Neural cell (in vitro differentiated cells): ENCODE results near the gene ABCA8.

Experiments
- EP300 ChIP-seq: fragments of 450-650 bp; conservative IDR thresholded peaks from 2 replicates; pipeline ENCODE4 v1.6.1; 2014; ENCODE audit warnings: antibody characterized with exemption, mild to moderate bottlenecking, moderate library complexity; ENCODE audit not compliant: poor library complexity, severe bottlenecking
- TF ChIP-seq, protein P1 (sequence below): fragments of 450-650 bp; IDR thresholded peaks from 2 replicates; pipeline ENCODE4 v1.5.1; 2014; ENCODE audit warnings: antibody characterized with exemption, mild to moderate bottlenecking, moderate library complexity; ENCODE audit not compliant: poor library complexity, severe bottlenecking

GRCh38 chr17:68897557-68897956, 57.6 kb downstream of the ABCA8 start:
- TF ChIP-seq, protein P1, sequence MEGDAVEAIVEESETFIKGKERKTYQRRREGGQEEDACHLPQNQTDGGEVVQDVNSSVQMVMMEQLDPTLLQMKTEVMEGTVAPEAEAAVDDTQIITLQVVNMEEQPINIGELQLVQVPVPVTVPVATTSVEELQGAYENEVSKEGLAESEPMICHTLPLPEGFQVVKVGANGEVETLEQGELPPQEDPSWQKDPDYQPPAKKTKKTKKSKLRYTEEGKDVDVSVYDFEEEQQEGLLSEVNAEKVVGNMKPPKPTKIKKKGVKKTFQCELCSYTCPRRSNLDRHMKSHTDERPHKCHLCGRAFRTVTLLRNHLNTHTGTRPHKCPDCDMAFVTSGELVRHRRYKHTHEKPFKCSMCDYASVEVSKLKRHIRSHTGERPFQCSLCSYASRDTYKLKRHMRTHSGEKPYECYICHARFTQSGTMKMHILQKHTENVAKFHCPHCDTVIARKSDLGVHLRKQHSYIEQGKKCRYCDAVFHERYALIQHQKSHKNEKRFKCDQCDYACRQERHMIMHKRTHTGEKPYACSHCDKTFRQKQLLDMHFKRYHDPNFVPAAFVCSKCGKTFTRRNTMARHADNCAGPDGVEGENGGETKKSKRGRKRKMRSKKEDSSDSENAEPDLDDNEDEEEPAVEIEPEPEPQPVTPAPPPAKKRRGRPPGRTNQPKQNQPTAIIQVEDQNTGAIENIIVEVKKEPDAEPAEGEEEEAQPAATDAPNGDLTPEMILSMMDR = no peak
- no peak for TF ChIP-seq EP300
